ENCODE data around the gene MEN1. TPM values are rescaled to one million over a fixed set of nuclear protein-coding genes. Genes with fewer than 3 reads are reported as not detected.
A peak's percentile ranks its signal among the peaks of the same experiment; 100 is the strongest.
"Not testable (repeated sequence)": the region's sequence is repeated elsewhere in the genome, so short reads cannot be mapped to it uniquely, and the experiment has no call there.

Gene MEN1
- polyA plus RNA-seq, 1 donor = 36.6 TPM

DNA sequence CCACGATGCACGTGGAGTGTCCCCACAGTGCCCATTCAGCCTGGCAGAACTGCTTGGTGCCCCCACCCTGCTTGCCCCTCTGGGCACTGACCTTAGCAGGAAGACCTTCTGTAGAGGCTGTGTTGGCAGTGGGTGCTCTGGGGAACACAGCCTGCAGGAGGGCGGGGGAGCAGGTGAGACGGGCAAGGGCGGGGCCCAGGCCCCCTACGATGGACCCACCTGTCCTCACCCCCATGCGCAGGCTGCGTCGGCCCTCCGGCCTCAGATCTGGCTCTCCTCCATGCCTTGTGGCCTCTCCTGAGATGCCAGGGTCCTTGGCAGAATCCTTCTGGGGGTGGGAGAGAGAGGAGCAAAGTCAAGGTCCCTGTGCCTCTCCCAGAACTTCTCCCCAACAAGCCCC lies 23.2 kb upstream of the MEN1 start:
- DNase-seq = no peak

DNA sequence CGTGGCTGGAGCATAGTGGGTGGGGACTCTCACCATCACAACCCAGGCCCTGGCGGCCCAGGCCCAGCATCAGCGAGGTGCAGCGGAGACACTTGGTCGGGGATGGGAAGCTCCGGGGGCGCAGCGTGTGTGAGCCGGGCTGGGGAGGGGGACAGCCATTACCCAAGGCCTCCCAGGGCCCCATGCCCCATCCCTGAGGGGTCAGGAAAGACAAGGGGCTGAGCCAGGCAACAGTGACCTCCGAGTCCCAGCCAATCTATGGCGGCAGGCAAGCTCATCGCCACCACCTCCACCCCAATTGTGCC lies 22.8 kb upstream of the MEN1 start:
- no peak for DNase-seq

DNA sequence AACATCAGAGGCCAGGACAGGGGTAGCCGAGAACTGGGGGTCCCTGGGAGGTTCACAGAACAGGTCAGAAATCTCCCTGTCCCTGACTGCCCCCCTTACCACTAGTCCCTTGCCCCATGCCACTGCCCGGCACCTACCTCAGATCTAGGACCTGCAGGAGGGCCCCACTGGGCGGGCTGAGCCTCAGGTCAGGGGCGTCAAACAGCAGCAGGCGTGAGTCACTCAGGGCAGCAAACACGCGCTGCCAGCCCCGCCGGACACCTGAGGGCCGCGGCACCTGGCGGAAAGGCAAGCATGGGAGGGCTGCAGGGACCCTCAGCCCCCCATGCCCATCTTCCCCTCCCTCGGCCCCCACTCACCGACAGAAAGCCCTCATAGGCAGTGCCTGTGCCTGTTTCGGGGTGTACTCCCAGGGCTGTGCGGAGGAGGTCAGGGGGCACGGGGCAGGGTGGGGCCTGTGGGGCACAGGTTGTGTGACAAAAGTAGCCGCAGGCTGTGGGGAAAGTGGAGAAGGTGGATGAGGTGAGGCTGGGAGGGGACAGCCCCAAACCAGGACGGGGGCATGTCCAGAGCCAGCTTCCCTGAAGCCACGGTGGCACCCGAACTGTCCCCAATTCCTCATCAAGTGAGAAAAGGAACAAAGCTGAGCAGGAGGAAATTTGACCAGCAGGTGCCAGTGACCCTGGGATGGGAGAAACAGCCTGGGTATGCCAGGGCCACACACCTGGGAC lies 22.3 kb upstream of the MEN1 start:
- no peak for DNase-seq

DNA sequence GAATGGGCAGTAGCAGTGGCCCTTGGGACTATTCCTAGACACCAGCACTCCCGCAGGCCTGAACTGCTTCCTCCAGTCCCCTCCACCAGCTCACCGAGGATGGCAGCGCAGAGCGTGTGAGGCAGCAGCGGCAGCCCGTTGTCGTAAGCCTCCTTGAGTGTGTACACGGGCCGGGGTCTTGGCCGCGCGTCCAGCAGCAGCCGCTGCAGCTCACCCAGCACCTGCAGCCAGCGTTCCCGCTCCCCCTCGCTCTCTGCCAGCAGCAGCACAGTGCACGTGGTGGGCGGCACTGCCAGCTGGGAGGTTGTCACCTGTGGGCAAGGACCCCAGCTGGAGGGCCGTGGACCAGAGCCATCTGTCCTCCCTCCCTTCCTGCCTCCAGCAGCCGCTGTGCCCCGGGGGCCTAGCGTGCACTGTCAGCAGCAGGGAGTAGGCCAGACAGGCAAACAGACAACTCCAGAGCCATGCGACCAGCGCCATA lies 21.1 kb upstream of the MEN1 start:
- no peak for DNase-seq

DNA sequence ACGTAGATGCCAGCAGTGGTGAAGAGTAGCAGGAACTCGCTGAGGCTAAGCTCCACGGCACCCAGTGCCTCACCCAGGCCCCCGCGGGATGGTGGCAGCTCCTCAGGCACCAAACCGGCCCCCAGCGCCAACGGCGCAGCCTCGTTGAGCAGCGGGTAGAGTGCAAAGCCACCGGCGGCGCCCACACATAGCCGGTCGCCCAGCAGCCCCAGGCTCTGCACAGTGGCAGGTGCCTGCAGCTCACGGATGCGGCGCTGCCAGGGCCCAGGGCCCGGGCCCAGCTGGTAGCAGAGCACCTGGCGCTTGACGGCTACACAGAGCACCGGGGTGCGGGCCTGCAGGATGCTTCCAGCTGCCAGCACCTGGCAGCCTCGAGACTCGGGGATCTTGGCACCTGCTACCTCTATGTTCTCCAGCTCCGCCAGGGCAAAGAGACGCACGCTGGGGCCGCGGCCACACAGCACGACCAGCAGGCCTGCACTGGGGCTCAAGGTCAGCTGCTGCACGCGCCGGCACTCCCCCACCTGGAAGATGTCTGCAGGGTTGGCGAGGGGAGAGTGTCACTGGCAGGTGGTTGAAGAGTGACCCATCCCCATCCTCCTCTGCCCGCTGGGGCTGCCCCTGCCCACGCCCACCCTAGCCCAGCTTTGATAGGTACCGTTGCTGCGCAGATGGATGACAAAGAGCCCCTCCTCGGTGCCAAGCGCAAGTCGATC lies 19.3 kb upstream of the MEN1 start:
- DNase-seq = no peak

DNA sequence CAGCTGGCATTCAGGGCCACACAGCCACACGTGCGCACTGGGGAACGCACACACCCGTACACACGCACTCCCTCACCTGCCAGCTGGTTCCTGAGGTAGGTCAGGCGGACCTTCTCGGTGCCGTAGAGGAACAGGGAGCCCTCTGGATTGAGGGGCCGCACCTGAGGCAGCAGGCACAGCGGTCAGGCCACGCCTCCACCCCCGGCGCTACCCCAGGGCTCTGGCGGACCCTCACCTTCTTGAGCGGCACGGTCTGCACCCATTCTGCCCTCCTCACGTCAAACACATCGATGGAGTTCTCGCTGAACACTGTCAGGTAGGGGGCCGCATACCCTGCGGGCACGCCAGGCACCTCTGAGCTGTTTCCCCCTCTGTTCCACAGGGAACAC lies 17.1 kb upstream of the MEN1 start:
- DNase-seq = no peak

DNA sequence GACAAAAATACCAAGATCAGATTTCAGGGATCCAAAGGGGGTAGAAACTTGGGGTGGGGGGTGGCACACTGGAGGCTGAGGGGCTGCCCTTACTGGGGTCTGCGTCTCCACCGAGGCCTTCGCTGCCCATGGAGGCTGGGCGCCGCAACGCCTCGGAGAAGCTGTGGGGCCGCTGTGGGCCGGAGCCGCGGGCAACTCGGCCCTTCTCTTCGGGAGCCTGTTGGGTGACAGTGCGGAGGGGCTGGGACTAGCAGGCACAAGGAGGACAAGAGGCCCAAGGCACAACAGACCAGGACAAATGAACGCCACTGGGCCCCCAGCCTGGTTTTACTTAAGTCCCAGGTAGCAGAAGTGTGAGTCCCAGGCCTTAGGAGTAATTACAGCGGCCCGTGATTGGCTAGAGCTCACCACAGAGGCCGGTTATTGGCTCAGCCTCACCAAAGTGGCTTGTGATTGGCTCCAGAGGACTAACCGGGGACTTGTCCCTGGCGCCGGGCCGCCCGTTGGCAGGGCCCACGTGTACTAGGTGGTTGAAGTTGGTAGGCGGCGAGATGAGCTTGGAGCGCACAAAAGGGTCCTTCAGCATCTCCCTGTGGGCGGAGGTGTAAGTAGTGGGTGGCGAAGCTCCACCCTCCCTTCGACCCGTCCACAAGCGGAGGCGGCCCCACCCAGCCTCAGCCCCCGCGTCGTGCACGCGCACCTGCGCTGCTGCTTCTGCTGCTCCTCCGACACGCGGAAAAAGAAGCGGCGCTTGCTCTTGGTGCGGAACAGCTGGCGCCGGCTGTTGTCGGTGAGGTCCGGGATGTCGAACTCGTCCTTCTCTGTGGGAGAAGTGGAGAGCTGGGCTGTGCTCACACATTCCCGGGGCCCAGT lies 16.5 kb upstream of the MEN1 start:
- DNase-seq = no peak

DNA sequence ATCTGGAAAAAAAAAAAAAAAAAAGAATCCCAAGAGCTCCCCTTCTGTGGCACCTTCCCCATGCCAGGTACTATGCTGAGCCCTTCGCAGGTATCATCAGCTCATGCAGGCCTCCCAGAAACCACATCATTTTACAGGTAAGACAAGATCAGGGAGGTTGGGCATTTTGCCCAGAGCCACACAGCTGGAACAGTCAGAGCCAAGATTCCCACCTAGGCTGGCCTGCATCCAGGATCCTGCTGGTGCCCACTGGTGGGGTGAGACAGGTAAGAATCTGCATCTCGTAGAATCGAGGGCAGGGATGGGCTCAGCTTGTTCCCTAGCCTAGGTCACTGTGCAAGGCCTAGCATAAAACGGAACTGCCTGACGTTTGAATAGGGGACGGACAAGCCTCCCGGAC lies 15.7 kb upstream of the MEN1 start:
- no peak for DNase-seq

DNA sequence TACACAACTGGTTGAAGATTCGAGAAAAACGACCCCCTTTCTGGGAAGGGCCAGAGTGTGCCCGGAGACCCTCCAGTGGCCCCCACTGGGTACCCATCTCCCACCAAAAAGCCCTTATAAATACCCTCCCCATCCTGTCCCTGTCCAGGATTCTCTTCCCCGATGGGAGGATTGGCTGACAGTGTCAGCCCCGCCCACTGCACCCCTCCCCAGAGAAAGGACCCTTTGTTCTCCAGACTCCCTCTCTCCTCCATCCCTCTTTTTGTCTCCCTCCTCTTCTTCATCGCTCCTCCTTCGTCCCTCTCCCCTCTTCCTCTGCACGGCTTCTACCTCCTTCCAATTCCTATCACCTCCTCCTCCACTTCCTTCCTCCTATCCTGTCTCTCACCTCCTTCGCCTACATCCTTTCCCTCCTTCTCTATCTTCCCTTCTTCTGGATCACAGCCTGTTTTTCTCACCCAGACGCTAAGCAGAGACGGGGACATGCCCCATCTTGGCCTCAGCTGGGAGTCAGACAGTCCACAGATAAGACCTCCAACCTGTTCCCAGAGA lies 13.3 kb upstream of the MEN1 start:
- no peak for DNase-seq

DNA sequence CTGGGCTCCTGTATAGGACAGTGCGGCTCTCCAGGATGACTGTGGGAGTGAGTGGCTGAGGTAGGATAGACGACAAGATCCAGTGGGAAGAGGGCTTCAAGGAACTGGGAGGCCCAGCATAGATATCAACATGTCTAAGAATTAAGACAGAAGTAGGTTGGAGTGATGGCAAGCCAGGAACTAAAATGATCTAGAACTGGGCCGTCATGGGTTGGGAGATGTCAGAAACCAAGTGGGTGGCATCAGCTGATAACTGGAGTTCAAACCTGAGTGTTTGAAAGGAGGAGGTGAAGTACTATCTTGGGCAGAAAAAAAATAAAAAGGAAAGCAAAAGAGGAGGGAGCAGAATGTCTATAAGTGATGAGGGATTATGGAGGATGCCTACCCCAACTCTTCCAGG lies 7.1 kb upstream of the MEN1 start:
- DNase-seq = no peak

DNA sequence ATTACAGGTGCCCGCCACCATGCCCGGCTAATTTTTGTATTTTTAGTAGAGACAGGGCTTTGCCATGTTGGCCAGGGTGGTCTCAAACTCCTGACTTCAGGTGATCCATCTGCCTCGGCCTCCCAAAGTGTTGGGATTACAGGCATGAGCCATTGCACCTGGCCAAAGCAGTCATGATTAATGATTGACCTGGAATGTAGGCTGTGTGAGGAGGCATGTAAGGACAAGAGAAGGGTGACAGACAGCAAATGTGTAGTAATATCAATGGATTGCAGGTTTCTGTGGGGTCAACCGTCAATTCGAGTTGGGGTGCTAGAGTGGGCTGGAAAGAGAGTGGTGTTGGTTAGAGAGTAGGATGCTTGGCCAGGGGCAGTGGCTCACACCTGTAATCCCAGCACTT lies 5.1 kb upstream of the MEN1 start:
- not testable (repeated sequence) for DNase-seq

DNA sequence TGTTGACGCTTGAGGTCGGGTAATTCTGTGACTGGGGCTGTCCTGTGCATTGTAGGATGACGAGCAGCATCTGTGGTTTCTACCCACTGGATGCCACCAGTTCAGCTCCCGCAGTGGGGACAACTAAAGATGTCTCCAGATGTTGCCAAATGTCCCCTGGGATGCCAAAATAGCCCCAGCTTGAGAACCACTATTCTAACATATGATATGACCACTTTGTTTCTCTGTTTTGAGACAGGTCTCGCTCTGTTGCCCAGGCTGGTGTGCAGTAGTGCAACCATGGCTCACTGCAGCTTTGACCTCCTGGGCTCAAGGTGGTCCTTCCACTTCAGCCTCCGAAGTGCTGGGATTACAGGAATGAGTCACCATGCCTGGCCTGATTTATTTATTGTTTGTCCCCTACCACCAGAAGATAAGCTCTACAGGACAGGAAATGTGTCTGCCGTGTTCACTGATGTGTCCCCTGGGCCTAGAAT lies 4.4 kb upstream of the MEN1 start:
- no peak for DNase-seq

DNA sequence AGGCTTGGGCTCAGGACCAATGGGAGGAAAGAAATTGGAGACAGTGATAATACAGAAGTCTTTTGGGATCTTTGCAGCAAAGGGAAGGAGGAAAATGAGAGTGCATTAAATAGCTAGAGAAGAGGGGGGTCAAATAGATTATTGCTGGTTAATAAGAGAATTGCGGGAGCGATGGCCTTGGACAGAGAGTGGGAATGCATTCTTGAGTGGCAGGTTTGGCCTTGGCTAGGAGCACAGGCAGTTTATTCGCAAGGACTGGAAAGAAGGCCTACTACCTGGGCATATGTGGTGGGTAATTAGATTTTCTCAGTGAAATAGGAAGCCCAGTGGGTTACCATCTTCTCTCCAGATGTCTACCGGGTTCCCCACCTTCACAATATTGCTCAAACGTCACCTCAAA lies 3.5 kb upstream of the MEN1 start:
- DNase-seq = no peak

DNA sequence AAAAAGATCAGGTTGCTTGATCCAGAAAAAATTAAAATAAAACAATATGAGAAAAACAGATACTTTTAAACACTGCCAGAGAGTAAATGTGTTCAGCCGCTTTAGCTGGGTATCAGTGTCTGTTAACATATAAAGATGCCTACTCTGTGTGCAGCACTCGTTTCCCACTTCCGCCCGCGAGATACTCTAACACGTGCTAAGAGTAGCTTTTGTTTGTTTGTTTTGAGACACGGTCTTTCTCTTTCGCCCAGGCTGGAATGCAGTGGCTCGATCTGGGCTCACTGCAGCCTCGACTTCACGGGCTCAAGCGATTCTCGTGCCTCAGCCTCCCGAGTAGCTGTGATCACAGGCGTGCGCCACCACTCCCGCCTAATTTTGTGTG lies 531 bp upstream of the MEN1 start:
- DNase-seq = no peak

DNA sequence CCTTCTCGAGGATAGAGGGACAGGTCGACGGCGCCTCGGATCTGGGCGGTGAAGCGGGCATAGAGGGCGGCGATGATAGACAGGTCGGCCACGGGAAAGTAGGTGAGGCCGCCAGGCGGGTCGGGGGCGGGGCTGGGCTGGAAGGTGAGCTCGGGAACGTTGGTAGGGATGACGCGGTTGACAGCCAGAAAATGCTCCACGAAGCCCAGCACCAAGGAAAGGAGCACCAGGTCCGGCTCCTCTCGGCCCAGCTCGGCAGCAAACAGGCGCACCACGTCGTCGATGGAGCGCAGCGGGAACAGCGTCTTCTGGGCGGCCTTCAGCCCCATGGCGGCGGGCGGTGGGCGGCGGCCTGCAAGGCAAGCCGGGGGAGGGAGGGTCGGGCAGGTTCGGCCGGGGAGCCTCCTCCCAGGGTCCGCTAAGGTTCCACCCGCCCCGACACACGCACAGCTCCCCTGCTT lies 540 bp downstream of the MEN1 start:
- no peak for DNase-seq

DNA sequence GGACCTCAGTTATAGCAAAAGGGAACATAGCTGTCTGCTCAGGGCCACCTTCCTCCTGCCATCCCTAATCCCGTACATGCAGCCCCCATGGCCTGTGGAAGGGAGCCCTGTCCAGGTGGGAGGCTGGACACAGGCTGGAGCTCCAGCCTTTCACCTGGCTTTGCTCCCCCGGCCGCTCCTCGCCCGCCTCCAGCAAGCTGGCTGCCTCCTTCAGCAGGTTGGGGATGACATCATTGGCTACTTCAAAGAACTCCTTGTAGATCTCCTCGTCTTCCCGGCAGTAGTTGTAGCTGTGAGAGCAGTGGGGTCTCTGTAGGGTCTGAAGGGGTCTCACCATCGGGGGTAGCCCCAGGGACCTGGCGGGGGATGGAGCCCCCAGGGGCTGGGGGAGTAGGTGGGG lies 4.9 kb downstream of the MEN1 start:
- no peak for DNase-seq

DNA sequence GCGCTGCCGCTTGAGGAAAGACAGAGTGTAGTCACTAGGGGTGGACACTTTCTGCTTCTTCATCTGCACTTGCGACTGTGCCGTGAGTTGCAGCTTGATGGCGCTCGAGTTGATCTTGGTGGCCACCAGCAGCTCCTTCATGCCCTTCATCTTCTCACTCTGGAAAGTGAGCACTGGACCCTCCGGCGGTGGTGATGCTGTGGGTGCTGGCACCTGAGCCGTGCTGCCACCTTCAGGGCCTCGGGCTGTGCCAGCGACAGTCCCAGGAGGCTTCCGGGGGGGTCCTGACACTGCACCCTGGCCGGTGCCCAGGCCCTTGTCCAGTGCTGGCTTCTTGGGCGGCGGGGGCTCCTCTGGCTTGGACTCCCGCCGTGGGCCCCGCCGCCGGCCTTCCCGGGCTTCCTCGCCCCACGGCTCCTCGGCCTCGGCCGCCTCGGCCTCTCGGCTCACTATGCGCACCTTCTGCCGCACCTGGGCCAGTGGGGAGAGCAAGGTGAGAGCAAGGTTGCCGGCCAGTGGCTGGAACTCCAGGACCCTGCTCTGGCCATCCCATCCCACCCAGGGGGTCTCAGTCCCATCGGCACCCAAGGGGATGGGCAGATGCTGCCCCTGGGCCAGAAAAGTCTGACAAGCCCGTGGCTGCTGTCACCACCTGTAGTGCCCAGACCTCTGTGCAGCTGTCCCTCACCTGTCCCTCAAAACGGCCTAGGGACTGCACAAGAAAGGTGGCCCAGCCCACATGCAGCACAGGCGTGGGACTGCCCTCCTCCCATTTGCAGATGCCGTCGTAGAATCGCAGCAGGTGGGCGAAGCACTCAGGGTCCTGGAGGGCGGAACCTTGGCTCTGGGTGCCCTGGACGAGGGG lies 5.8 kb downstream of the MEN1 start:
- no peak for DNase-seq

DNA sequence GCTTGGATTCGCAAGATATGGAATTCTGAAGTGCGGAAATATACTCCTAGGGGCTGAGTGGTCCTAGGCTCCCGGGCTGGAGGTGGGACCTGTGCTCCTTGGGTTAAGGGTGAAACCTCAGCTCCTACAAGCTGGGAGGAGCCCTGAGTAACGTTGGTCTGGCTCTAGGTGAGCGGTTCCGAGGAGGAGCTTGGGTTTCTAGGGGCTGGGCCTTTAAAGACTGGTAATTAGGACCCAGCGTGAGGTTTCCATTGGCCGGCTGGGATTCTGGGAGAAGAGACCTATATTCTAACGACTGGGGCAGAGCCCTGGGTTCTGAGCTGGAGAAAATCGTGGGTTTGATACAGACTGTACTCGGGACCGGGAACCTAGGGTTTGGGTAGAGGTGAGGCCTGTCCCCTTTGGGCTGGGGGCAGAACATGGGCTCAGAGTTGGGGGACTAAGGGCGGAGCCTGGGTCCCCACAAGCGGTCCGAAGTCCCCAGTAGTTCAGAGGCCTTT lies 6.5 kb downstream of the MEN1 start:
- DNase-seq = no peak

DNA sequence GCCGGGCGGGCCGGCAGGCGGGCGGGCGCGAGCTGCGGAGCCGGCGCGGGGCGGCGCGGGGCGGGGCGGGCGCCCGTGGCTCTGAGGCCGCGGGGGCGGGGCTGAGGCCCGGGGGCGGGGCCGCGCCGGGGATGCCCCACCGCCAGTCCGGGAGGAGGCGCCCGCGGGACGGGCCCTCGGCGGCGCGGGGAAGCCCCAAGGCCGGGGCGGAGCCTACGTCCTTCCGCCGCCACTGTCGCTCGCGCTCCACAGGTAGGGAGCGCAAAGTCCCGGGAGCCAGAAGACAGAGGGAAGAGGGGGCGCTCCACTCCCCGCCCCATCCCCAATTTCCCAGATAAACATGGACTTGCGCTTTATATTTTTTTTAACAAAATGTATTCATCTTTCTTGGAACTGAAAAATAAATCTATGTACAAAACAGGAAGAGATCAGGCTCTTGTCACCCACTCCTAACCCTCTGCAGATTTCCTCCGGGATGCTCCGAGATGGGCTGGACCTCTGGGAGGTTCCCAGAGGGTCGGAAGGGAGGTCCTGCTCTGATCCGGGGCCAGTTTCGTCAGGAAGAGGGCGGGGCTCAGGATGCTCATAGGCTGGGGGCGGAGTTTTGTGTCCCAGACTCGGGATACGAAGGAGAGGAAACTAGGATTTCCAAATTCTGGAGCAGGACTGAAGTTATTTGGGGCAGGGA lies 7.0 kb downstream of the MEN1 start, which contains the start of gene MAP4K2:
MAP4K2 (minus strand) TSS at position 57 of the 688 bp plus-strand sequence. CDS start 65 bp downstream, outside the sequence.
- DNase-seq = peak; percentile 88

DNA sequence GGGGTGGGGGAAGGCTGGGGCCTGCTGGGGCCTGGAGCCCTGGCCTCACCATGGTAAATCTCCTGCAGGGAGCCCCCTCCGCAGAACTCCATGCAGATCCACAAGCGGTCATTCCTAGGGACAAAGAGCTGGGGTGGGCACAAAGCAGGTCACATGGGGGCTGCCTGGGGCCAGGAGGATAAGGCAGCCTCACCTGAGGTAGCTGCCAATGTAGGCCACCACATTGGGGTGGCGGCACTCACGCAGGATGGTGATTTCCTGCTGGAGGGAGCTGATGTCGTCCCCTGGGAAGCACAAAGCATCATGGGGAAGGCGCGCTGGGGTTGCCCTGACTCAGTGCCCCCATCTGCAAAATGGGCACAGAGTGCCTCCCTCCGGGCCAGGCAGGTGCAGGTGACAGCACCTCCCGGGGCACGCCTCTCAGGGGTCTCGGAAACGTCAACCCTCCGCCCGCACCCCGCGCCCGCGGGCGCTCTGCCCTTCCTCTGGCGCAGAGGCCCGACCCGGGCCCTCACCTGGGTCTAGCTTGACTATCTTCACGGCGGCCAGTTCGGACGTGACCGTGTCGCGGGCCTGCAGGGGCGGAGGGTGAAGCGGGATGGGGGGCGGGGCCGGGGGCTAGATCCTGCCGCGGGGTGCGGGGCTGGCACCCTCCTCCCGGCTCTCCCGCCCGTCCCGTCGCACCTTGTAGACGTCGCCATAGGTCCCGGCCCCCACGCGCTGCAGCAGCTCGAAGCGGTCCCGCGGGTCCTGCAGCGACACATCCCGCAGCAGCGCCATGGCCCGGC lies 7.8 kb downstream of the MEN1 start:
- no peak for DNase-seq
